SIG-M5 treated with dmso at 0.1 percent for 504 hours (cell line): ENCODE measurements around the gene PLPPR5.
"Not testable (repeated sequence)": the region's sequence is repeated elsewhere in the genome, so short reads cannot be mapped to it uniquely, and the experiment has no call there.

ENCODE experiments used
- DNase-seq: peaks from one replicate; lab custom pipeline; 2025; ENCODE audit not compliant: unreplicated experiment; lab: John Stamatoyannopoulos, UW

The PLPPR5 gene, protein sequence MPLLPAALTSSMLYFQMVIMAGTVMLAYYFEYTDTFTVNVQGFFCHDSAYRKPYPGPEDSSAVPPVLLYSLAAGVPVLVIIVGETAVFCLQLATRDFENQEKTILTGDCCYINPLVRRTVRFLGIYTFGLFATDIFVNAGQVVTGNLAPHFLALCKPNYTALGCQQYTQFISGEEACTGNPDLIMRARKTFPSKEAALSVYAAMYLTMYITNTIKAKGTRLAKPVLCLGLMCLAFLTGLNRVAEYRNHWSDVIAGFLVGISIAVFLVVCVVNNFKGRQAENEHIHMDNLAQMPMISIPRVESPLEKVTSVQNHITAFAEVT

GRCh38 chr1:99004861-99005442 lies at the start of gene PLPPR5:
TSS of gene PLPPR5 (minus strand) at chr1:99004861. CDS start at chr1:99004671, 190 bp downstream.
- DNase-seq, result no peak

DNA sequence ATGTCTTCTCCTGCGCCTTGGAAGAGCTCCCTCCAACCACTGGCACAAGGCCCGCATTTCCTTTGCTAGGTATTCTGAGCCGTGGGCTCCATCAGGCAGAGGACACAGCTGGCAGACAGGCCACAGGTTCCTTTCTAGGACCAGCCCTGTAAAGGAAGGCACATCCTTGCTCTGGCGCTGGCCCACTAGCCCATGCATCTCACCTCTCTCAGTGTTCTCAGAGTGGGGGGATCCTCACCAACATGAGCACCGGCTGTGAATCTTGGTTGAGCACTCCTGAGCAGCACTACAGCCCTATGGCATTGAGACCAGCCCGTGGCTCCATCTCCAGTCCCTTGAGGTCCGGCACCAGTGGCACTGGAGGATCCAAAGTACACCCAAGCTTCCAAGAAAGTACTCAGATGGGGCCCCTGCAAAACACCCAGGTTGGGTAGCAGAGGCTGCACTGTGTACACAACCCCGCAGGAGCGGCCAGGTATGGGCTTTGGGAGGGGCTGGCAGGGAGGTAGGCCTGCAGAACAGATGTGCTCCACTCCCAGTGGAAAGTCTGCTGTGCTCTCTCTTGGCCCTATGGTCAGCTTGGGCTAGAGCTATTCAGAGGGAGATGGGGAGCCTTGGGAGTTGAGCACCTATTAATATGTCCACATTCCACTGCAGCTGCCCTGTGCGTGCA lies 47.1 kb upstream of the PLPPR5 start:
- DNase-seq, result no peak

GRCh38 chr1:99049745-99050144 lies 45.1 kb upstream of the PLPPR5 start:
- DNase-seq, result no peak

DNA sequence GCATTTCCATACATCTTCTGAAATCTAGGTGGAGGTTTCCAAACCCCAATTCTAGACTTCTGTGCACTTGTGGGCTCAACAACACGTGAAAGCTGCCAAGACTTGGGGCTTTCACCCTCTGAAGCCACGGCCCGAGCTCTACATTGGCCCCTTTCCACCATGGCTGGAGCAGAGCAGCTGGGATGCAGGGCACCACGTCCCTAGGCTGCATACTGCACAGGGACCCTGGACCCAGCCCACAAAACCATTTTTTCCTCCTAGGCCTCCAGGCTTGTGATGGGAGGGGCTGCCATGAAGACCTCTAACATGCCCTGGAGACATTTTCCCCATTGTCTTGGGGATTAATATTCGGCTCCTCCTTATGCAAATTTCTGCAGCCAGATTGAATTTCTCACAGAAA lies 32.1 kb upstream of the PLPPR5 start:
- not testable (repeated sequence) for DNase-seq

DNA sequence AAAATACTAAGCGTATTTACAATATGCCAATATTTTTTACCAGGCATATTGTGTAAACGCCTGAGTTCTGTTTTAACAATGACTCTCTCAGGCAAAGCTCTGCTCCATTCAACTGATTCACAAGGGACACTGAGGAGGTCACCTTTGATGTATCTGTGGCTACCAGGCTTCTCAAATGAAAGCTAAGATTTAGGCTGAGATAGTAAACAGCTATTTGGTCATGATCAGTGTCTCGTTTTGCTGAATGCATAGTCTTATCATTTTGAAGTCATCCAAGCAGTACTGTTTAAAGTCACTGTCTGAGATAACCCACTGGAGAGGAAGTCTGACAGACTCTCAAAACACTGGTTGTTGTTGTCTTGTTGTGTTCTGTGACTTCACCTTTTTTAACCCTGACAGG lies 13.7 kb upstream of the PLPPR5 start:
- DNase-seq, result no peak

GRCh38 chr1:99017655-99018054 lies 13.0 kb upstream of the PLPPR5 start:
- no peak for DNase-seq

DNA sequence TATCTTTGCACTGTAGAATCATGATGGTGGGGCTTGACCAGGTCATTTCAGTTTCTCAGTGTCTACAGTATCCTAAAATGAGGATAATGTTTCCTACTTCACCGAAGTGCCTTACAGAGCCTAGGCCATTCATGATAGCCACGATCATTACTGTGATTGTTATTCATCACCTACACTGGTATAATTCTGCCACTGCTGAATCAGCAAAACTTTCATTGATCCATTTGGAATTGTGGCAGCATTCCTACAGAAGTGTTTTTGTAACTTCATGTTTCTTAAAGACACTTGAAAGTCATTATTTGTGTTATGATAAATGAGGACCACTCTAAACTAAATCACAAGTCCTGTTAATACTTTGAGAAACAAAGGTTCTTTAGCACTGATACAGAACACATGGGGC lies 6.0 kb upstream of the PLPPR5 start:
- DNase-seq, result no peak

DNA sequence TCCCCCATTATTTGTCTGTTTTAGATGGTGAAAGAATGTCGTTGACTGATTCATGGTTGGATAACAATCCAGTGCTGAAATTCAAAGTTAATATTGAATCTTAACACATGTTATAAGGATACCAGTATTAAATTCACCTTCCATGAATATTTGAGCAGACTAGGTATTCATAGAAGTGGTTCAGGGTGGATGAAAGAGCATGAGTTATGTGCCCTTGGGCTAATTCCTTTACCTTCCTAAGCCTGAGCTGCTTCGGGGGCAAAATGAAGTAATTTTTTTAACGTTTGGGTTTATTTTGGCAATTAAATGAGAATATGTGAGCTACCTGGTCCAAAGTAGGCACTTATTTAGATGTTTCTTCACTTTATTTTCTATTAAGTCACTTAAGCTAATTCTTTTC lies 2.7 kb upstream of the PLPPR5 start:
- no peak for DNase-seq

GRCh38 chr1:99005537-99005942 lies 879 bp upstream of the PLPPR5 start:
- no peak for DNase-seq

- no peak for DNase-seq
Observed at GRCh38 chr1:99004254-99004860, 304 bp downstream of the PLPPR5 start.

- DNase-seq, result no peak
Observed at GRCh38 chr1:99003581-99004253, 944 bp downstream of the PLPPR5 start.

DNA sequence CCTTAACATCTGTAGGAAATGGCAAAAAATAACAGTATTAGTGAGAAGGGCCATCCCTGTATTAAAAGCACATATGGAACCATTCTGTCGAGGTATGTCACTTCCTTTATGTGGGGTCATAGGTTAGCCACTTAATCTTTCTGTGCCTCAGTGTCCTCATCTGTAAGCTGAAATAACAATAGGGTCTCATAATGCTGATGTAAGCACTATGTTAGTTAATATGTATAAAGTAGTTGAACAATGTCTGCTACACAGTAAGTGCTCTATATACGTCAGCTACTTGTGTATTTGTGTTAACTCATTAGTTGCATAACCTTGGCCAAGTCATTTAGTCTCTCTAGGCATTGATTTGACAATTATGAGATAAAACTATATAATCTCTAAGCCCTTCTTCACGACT lies 11.8 kb downstream of the PLPPR5 start:
- no peak for DNase-seq

DNA sequence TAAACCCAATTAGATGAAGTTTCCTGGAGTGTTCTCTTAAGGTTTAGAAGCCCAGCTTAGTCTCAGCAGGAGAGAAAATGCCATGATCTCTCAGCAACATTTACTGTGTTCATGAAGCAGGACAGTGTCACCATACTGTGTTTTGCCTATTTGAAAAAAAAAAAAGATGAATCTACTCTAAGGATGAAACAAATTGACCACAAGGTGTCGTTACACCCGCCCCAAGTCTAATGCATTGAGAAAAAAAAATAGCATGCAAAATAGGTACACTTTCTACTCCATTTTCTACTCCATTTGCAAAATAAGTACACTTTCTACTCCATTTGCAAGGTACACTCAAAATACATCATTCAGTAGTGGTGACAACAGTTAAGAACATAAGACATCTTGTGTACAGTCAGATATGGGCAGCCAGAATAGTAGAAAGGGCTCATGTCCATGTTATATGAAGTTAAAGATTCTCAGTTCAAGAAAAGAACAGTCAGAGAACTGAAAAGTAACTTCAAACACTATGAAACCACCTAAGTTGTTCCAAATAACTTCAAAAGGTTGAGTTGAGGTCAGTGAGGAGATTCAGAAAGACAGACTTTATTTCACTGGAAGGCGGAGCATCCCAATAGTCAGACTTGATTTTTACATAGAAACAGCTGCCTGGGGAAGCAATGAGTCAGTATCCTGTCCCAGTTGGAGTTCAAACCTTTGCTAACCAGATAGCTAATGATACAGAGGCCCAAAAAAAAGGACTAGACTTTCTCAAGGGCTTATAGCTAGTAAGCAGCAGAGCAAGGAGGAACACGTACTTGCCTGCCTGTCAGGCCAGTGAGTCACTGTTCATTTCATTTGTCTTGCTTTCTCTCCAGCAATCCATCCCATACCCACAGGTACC lies 13.3 kb downstream of the PLPPR5 start:
- DNase-seq, result no peak

GRCh38 chr1:98989556-98989907 lies 15.1 kb downstream of the PLPPR5 start:
- DNase-seq, result no peak

DNA sequence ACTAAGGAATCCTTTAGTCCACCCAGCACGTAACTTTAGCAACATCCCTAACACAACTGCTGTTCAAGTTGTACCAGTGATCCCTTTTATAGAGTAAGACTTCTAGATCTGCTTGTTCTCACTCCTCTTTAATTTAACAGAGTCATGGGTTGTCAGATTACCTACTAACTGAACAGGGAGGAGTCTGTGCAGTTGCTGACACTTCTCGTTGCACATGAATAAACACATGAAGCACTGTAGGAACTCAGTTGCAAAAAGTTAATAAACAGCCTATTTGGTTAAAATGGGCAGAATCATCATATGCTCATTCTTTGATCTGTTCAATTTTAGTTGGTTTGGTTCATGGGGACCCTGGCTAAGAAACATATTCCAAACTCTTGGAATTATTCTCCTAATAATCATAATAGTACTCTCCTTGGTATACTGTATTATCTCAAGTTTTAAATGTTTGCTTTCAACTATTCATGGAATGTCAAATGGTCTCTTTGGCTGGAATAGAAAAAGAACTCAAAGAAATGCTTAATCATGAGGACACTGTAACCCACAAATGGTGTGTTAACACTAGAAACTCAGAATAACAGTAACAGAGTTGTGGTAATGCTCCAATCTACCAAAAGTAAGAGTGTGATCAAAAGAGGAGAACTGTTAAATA lies 15.6 kb downstream of the PLPPR5 start:
- no peak for DNase-seq

DNA sequence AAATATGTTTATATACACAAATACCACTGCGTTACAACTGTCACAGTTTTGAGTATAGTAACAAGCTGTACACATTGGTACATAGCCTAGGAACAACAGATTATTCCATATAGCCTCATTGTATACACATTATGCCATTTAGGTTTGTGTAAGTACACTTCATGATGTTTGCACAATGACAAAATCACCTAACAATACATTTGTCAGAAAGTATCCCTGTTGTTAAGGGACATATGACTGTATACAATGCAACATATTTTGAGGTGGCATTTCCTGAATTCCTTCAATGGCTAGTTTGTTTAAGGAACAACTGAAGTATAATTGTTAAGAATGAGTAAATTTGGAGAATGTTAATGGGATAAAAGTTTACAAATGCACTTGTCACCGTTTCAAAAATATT lies 19.0 kb downstream of the PLPPR5 start:
- DNase-seq, result no peak

DNA sequence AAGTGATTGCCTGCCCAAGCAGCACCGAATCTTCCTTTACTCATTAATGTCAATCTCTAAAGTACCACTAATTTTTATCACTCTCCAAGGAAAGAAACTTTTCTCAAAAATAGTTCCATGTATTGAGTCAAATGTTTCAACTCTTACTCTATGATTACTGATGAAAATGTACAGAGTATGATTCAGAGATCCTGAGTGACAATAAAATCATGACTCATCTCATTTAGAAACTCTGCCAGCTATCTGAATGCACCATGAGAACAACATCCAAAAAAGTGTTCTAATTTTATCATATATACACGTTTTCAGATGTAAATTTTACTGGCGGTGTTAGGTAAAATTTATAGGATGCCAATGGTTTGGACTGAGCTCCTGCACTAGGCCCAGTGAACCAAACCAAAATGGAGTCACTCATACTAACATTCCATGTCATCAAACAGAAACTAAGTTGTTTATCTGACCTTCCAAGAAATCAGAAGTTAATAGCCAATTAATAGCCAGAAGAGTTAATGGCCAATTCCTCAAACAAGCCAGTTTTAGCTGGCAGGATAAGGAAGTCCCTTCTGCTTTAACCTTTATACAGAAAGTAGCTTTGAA lies 22.6 kb downstream of the PLPPR5 start:
- DNase-seq, result no peak

- DNase-seq, result no peak
Observed at GRCh38 chr1:98979463-98979862, 25.2 kb downstream of the PLPPR5 start.

DNA sequence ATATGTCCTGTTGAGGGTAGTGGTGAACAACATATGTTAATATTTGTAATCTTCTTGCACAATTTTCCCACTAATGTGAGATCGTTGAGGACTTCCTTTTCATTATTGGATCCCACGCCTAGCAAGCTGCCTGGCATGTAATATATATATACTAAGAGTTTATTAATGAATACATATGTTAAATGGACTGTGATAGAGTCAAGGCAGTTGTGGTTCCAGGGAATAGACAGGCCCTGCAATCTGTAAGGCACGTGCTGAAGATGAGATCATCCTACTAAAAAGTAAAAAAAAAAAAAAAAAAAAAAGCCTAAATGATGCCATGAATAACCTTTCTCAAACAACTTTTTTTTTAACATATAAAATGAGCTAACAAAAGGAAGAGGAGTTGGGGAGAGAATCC lies 28.9 kb downstream of the PLPPR5 start:
- DNase-seq, result no peak

DNA sequence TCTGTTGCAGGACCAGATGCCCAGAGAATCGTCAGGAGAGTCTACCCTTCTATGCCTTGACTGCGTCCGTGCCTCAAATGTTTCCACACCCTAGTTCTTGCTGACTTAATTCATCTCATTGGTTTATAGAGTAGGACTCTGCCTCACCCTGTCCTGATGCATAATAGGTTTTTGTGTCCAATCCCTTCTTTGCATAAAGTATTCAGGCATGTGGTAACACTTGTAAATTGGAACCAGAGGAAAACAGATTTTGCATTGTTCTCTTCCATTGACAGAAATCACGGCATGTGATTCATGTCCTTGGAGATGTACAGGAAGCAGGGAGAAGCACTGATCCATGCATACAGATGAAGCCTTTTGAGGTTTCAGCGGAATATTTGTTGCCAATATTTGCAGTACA lies 29.5 kb downstream of the PLPPR5 start:
- no peak for DNase-seq
